HCT116 (cell line): ENCODE results near the gene PDZD4. TPM values are rescaled to one million over a fixed set of nuclear protein-coding genes. Genes with fewer than 3 reads are reported as not detected.

Experiments
- ATAC-seq: fragments of 200-7000 bp; cut with Tn5 transposase; 2 replicates; pipeline ENCODE4 v1.9.1; 2020; ENCODE audit warnings: mild to moderate bottlenecking, moderate library complexity
- BruUV-seq: library from RNA; stranded (reverse); fragments of 400-500 nt; replicated peaks from 2 replicates; lab custom pipeline; 2021; lab: Mats Ljungman, UMichigan
- CTCF ChIA-PET: fragments of 300-600 bp; sonication (Branson Sonifier 250); formaldehyde crosslinking; loops from one replicate; lab custom pipeline; 2021; ENCODE audit warnings: antibody characterized with exemption; lab: Charles Lee
- POLR2A ChIA-PET: fragments of 300-600, 350-600 bp; sonication (Branson Sonifier 250); formaldehyde crosslinking; loops from one replicate; lab custom pipeline; 2021; ENCODE audit warnings: antibody characterized with exemption; lab: Charles Lee
- RAD21 ChIA-PET, 2 experiments: fragments of 300-600 bp; sonication (Branson Sonifier 250); formaldehyde crosslinking; loops; one replicate each; lab custom pipeline; 2023; ENCODE audit warnings: low total read pairs in 2 of 2; ENCODE audit not compliant: uncharacterized antibody in 2 of 2, unreplicated experiment in 2 of 2, low non-redundant PET in 1 of 2; lab: Charles Lee
- DNase-seq: peaks from one replicate; pipeline ENCODE4 v3.0.0-alpha.2; 2010; ENCODE audit warnings: low read depth, low spot score
- H2AFZ ChIP-seq: fragments of 200-600 bp; shearing (Covaris generic), sonication (generic); 2 replicates; pipeline ENCODE4 v1.6.1; 2017; ENCODE audit warnings: low read depth, mixed run types, mixed read lengths, antibody characterized with exemption, low read length; ENCODE audit not compliant: poor library complexity, severe bottlenecking
- H3K27ac ChIP-seq: 2 replicates; pipeline ENCODE4 v1.5.1; 2012; ENCODE audit warnings: low read depth, low read length
- H3K27me3 ChIP-seq: fragments of 200-600 bp; sonication (generic); 2 replicates; pipeline ENCODE4 v1.6.1; 2016; ENCODE audit warnings: mixed run types, low read length, mixed read lengths; ENCODE audit not compliant: insufficient read depth
- H3K36me3 ChIP-seq, 2 experiments: fragments of 200-500 bp in 1 of 2; fragments of 200-600 bp in 1 of 2; sonication (Bioruptor generic) in 1 of 2; sonication (generic) in 1 of 2; 2 replicates each; pipeline versions ENCODE4 v1.5.1 to v1.6.1; 2014 to 2016; ENCODE audit warnings: low read length in 2 of 2, inconsistent platforms in 1 of 2, mixed read lengths in 1 of 2, mixed run types in 1 of 2; ENCODE audit not compliant: insufficient read depth in 2 of 2, control insufficient read depth in 1 of 2
- H3K4me1 ChIP-seq, 2 experiments: fragments of 200-600 bp in 1 of 2; sonication (generic) in 1 of 2; 2 replicates each; pipeline versions ENCODE4 v1.5.1 to v1.6.1; 2012 to 2017; ENCODE audit warnings: low read length in 2 of 2, inconsistent platforms in 1 of 2, mild to moderate bottlenecking in 1 of 2, mixed read lengths in 1 of 2, mixed run types in 1 of 2, moderate library complexity in 1 of 2; ENCODE audit not compliant: insufficient read depth in 2 of 2, control insufficient read depth in 1 of 2
- H3K4me2 ChIP-seq: fragments of 200-600 bp; sonication (generic); 2 replicates; pipeline ENCODE4 v1.6.1; 2017; ENCODE audit warnings: mixed run types, low read length, mixed read lengths
- H3K4me3 ChIP-seq, 2 experiments: fragments of 200-600 bp in 1 of 2; sonication (generic) in 1 of 2; replicated peaks in 1 of 2; 2 replicates each; pipeline ENCODE4 v1.5.1; 2011 to 2016; ENCODE audit warnings: low read length in 2 of 2, control low read depth in 1 of 2, low read depth in 1 of 2, mild to moderate bottlenecking in 1 of 2, mixed read lengths in 1 of 2, mixed run types in 1 of 2
- H3K79me2 ChIP-seq: fragments of 200-600 bp; sonication (generic); 2 replicates; pipeline ENCODE4 v1.6.1; 2017; ENCODE audit warnings: mild to moderate bottlenecking, mixed run types, low read length, moderate library complexity, mixed read lengths; ENCODE audit not compliant: insufficient read depth
- H3K9ac ChIP-seq: fragments of 200-600 bp; sonication (generic); 2 replicates; pipeline ENCODE4 v1.6.1; 2016; ENCODE audit warnings: low read length, mixed read lengths
- H3K9me2 ChIP-seq: fragments of 200-600 bp; sonication (generic), shearing (Covaris generic); 2 replicates; pipeline ENCODE4 v1.6.1; 2017; ENCODE audit warnings: mixed run types, mild to moderate bottlenecking, moderate library complexity; ENCODE audit not compliant: insufficient read depth
- H3K9me3 ChIP-seq, 2 experiments: fragments of 200-500 bp in 1 of 2; fragments of 200-600 bp in 1 of 2; sonication (Bioruptor generic) in 1 of 2; sonication (generic) in 1 of 2; 2 replicates each; pipeline ENCODE4 v1.6.1; 2014 to 2017; ENCODE audit warnings: low read length in 2 of 2, mixed read lengths in 2 of 2, inconsistent platforms in 1 of 2, low read depth in 1 of 2, mild to moderate bottlenecking in 1 of 2, mixed run types in 1 of 2, moderate library complexity in 1 of 2; ENCODE audit not compliant: control insufficient read depth in 1 of 2, insufficient read depth in 1 of 2
- H4K20me1 ChIP-seq: fragments of 200-600 bp; sonication (generic), shearing (Covaris generic); 2 replicates; pipeline ENCODE4 v1.6.1; 2017; ENCODE audit warnings: mixed run types, mild to moderate bottlenecking, moderate library complexity; ENCODE audit not compliant: insufficient read depth
- ELF1 ChIP-seq: IDR thresholded peaks from 2 replicates; pipeline ENCODE4 v1.6.1; 2012; ENCODE audit warnings: low read depth, borderline replicate concordance
- EZH2 ChIP-seq: fragments of 200-600 bp; sonication (generic); IDR thresholded peaks from 2 replicates; pipeline ENCODE4 v1.6.1; 2017; ENCODE audit warnings: antibody characterized with exemption, mixed run types
- FOSL1 ChIP-seq: IDR thresholded peaks from 2 replicates; pipeline ENCODE4 v1.6.1; 2012; ENCODE audit warnings: low read depth
- JUND ChIP-seq: IDR thresholded peaks from 2 replicates; pipeline ENCODE4 v1.6.1; 2012
- MAX ChIP-seq: IDR thresholded peaks from 2 replicates; pipeline ENCODE4 v1.6.1; 2012
- SIN3A ChIP-seq: IDR thresholded peaks from 2 replicates; pipeline ENCODE4 v1.6.1; 2012; ENCODE audit warnings: low read depth
- SP1 ChIP-seq: IDR thresholded peaks from 2 replicates; pipeline ENCODE4 v1.6.1; 2012; ENCODE audit warnings: low read depth
- YY1 ChIP-seq: IDR thresholded peaks from 2 replicates; pipeline ENCODE4 v1.6.1; 2011; ENCODE audit warnings: low read length, low read depth, moderate library complexity, mild to moderate bottlenecking; ENCODE audit not compliant: insufficient replicate concordance; ENCODE audit errors: extremely low read depth
- ZFX ChIP-seq: fragments of 450-650 bp; IDR thresholded peaks from 2 replicates; pipeline ENCODE4 v1.6.1; 2017
- ZNF274 ChIP-seq: fragments of 200-500 bp; sonication (Bioruptor generic); IDR thresholded peaks from 2 replicates; pipeline ENCODE4 v1.6.1; 2014; ENCODE audit warnings: mild to moderate bottlenecking, low read depth, low read length, inconsistent platforms
- intact Hi-C: fragments of 100-400 bp; cut with micrococcal nuclease; formaldehyde crosslinking; loops from 2 replicates; pipeline ENCODE4 v1.10.0; 2022
- total RNA-seq: library from RNA; stranded (reverse); gene quantifications from one replicate; pipeline ENCODE4 v1.2.1, GENCODE V29; 2021; ENCODE audit not compliant: unreplicated experiment
- TF ChIP-seq, protein P1 (sequence below): IDR thresholded peaks from 2 replicates; pipeline ENCODE4 v1.6.1; 2012
- TF ChIP-seq, protein P2 (sequence below): IDR thresholded peaks from 2 replicates; pipeline ENCODE4 v1.6.1; 2011; ENCODE audit warnings: mild to moderate bottlenecking, low read length, moderate library complexity; ENCODE audit not compliant: insufficient replicate concordance; ENCODE audit errors: extremely low read depth

The PDZD4 gene
- total RNA-seq, 1 experiment from 2014 or later, result 0.30 TPM

- H3K4me2 ChIP-seq, result no peak overlapping the region
- H3K27me3 ChIP-seq, result no peaks in the 10 kb centered on the region
- no peaks in the 10 kb centered on the region for H3K4me1 ChIP-seq
- POLR2A ChIA-PET, result no interaction called here
- no peaks in the 10 kb centered on the region for H3K79me2 ChIP-seq
- H3K4me3 ChIP-seq, result no peak overlapping the region
- ATAC-seq, result no peak
- H3K36me3 ChIP-seq, result no peaks in the 10 kb centered on the region; a peak in 1 of 4 replicates
- no peaks in the 10 kb centered on the region for H3K9me2 ChIP-seq
- CTCF ChIA-PET, result no interaction called here
- no peaks in the 10 kb centered on the region for H3K9me3 ChIP-seq
- intact Hi-C loops, result no loop called here
- H3K27ac ChIP-seq, result no peak overlapping the region
- no peak overlapping the region for H2AFZ ChIP-seq
- RAD21 ChIA-PET, result no interaction called here
- TF ChIP-seq MAX, result no peak
- no peak for TF ChIP-seq YY1
- TF ChIP-seq, protein P1, sequence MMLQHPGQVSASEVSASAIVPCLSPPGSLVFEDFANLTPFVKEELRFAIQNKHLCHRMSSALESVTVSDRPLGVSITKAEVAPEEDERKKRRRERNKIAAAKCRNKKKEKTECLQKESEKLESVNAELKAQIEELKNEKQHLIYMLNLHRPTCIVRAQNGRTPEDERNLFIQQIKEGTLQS, result no peak
- TF ChIP-seq EZH2, result no peak
- TF ChIP-seq SIN3A, result no peak
- no peak for TF ChIP-seq ZFX
- no peak for TF ChIP-seq ZNF274
- no peak for TF ChIP-seq FOSL1
- no peak for TF ChIP-seq ELF1
- no peak for TF ChIP-seq SP1
- TF ChIP-seq, protein P2, sequence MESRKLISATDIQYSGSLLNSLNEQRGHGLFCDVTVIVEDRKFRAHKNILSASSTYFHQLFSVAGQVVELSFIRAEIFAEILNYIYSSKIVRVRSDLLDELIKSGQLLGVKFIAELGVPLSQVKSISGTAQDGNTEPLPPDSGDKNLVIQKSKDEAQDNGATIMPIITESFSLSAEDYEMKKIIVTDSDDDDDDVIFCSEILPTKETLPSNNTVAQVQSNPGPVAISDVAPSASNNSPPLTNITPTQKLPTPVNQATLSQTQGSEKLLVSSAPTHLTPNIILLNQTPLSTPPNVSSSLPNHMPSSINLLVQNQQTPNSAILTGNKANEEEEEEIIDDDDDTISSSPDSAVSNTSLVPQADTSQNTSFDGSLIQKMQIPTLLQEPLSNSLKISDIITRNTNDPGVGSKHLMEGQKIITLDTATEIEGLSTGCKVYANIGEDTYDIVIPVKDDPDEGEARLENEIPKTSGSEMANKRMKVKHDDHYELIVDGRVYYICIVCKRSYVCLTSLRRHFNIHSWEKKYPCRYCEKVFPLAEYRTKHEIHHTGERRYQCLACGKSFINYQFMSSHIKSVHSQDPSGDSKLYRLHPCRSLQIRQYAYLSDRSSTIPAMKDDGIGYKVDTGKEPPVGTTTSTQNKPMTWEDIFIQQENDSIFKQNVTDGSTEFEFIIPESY, result no peak
- TF ChIP-seq JUND, result no peak
- H4K20me1 ChIP-seq, result no peaks in the 10 kb centered on the region
- no TSS peak for BruUV-seq
- no peak for DNase-seq
- no peak overlapping the region for H3K9ac ChIP-seq
These were observed 46.8 kb downstream of the PDZD4 start for GRCh38 chrX:153783378-153784013.
